Stimulated activated naive CD8-positive, alpha-beta T cell treated with anti-CD3 and anti-CD28 coated beads, Interleukin-15, Interleukin-2, amounts not matched to agents 100 U/mL and 50 U/mL, for 24 hours (primary cell): ENCODE data around the gene BCL7A.

Source experiments
- ATAC-seq: fragments of 150-1000 bp; cut with Tn5 transposase; one replicate; pipeline ENCODE4 v1.10.0; 2021
- DNase-seq: peaks from one replicate; pipeline ENCODE4 v3.0.0; 2021

The BCL7A gene

DNA sequence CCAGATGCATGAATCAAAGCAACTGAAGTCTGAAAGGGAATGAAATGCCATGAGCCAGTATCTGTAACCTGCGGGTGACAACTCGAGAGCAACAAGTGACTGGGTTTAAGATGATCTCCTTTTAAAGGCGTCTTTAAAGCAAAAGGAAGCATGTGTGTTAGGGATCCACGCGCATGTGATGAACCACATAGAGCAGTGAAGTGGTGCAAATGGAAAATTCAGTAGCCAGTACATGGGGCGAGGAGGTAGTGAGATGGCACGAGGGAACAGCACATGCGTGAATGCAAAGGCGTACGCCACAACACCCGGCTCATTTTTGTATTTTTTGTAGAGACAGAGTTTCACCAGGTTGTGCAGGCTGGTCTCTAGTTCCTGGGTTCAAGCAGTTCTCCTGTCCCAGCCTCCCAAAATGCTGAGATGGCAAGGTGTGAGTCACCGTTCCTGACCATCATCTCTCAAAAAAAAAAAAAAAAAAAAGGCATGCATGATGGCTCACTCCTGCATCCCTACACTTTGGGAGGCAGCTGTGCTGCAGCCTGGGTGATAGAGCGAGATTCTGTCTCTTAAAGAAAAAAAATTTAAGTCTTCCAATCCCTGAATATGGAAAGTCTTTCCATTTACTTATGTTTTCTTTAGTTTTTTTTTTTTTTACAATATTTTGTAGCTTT is 24.6 kb upstream of the BCL7A start:
- no peak for DNase-seq
- no peak for ATAC-seq

DNA sequence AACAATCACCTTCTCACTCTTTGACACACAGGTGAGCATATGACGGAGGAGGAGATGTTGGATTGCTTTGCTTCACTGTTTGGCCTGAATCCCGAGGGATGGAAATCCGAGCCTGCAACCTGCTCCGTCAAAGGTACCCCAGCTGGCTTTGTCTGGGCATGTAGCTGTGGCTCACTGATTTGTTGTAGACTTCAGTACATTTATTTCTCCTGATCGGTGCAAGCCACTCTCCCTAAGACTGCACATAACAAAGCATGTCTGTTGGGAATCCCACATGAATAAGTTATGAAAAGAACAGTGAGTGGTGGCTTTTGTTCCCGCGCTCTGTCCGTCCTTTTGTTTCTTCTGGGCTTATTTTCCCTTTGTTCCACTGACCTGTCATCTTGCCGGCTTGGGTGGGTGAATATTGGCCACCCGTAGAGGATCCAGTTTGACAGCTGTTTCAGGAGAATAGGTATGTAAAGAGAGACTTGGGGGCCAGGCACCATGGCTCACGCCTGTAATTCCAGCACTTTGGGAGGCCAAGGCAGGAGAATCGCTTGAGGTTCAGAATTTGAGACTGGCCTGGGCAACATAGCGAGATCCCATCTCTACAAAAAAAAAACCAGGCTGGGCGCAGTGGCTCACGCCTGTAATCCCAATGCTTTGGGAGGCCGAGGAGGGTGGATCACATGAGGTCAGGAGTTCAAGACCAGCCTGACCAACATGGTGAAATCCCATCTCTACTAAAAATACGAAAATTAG is 20.0 kb upstream of the BCL7A start:
- ATAC-seq, result no peak
- DNase-seq, result no peak

DNA sequence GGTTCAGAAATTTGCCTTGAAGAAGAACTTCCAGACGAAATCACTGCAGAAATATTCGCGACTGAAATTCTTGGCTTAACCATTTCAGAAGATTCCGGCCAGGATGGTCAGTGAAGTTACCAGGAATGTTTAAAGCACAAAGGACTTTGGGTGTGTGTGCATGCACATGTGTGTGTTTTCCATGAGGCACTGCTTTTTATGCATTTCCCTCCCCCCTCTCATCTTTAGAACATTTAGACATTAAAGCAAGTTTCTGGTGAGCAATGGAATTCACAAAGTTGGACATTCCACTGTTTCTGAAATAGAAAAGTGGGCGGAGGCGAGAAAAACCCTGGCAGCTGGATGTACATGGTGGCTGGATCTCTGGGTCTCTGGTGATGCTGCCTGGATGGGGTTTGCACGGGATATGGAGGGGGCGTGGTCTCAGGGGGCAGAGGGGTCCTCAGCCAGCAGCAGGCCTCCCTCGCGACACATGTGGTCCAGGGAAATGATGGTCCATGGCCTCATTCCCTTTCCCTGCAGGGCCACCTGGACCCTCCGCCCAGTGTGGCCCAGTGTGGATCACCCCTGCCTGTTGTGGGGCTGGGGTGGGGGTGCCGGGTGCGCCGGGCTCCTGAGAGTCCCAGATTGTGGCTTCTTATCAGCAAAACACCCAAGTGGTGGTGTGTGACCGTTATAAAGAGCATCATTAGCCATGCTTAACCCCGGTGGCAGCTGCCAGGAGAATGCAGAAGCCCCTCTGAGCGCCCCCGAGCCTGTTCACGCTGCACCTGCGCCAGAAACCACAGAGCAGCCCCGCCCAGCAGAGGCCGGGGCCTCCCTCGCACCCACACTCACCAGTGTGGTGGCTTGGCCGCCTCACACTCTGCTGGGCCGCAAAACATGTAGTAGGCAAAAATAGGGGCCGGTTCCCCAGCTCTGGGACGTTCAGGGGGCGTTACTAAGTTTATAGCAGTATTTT is 17.8 kb upstream of the BCL7A start:
- ATAC-seq (peak; percentile 60), DNase-seq (no peak)

GRCh38 chr12:122004633-122005071 is 17.0 kb upstream of the BCL7A start:
- DNase-seq (no peak), ATAC-seq (peak; percentile 12)

GRCh38 chr12:122005252-122005776 is 16.4 kb upstream of the BCL7A start:
- no peak for ATAC-seq
- no peak for DNase-seq

- DNase-seq (no peak), ATAC-seq (no peak)
Observed at GRCh38 chr12:122006186-122006926, 15.3 kb upstream of the BCL7A start.

- DNase-seq (no peak), ATAC-seq (no peak)
Observed at GRCh38 chr12:122009741-122010140, 11.9 kb upstream of the BCL7A start.

DNA sequence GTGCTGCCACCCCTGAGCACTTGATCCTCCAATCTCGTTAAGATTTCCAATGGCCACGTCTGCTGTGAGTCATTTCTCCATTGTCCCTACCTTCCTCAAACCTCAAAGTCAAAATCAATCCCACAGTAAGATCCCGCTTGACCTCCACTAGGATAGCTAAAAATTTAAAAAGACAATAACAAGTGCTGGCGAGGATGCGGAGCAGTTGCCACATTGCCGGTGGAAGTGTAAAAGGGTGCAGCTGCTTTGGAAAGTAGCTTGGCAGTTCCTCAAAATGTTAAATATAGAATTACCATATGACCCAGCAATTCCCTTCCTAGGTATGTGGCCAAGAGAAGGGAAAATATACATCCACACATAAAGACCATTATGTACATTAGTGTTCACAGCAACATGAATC is 9.5 kb upstream of the BCL7A start:
- ATAC-seq, result no peak
- DNase-seq, result no peak

- ATAC-seq (no peak), DNase-seq (no peak)
Observed at GRCh38 chr12:122013136-122013535, 8.5 kb upstream of the BCL7A start.

- ATAC-seq (no peak), DNase-seq (no peak)
Observed at GRCh38 chr12:122013791-122014590, 7.7 kb upstream of the BCL7A start.

DNA sequence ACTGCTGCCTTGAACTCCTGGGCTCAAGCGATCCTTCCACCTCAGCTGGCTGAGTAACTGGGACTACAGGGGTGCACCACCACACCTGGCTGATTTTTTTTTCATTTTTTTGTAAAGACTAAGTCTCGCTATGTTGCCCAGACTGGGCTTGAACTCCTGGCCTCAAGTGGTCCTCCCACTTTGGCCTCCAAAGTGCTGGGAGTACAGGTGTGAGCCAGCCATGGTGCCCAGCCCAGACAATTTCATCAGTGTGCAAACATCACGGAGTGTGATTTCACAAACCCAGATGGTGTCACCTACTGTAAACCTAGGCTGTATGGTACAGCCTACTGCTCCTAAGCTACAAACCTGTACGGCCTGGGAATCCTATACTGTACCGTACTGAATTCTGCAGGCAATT is 6.9 kb upstream of the BCL7A start:
- no peak for DNase-seq
- no peak for ATAC-seq

GRCh38 chr12:122018457-122018856 is 3.2 kb upstream of the BCL7A start:
- no peak for ATAC-seq
- no peak for DNase-seq

GRCh38 chr12:122018937-122019336 is 2.7 kb upstream of the BCL7A start:
- DNase-seq, result no peak

GRCh38 chr12:122020795-122021192 is 890 bp upstream of the BCL7A start:
- DNase-seq (no peak), ATAC-seq (no peak)

More at GRCh38 chr12:122018937-122019336, 2.7 kb upstream of the BCL7A start:
- no peak for ATAC-seq

GRCh38 chr12:122021193-122021821 is 377 bp upstream of the BCL7A start:
- DNase-seq (peak; percentile 24), ATAC-seq (no peak)

GRCh38 chr12:122022393-122023338 is 982 bp downstream of the BCL7A start:
- ATAC-seq, result peak; percentile 28
- DNase-seq, result peak; percentile 50

DNA sequence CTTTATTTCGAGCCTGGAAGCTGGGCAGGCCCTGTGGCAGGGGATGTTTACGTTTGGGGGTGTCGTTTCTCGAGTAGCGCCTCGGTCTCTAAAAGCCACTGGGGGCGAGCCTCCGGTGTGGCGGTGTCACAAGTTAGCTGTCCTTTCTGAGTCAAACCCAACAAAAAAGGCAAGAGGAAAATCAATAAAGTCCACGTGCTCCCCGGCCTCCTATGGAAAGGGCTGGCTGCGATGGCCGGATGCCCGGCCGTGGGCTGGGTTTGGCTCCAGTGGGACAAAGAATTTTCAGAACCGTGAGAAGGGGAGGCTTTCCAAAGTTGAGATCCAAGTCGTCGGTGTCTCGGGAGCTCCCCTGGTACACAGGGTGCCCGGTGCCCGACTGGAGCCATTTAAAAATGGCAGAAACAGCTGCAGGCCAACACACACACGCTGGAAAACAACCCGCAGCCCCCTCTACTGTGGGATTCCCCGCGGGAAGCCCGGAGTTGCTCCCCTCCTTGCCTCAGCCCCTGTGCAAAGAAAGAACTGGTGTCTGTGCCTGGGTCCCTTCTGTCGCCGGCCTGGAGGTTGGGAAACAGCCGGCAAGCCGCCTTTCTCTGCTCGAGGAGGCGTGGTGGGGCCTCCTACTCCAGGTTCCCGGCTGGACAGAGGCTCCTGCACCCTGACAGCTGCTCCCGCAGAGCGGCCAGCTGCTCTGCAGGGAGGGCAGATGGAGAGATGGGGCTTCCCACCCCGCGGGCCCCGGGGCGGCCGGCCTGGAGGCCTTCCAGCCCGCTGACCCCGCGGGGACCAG is 1.9 kb downstream of the BCL7A start:
- DNase-seq (peak; percentile 40), ATAC-seq (no peak)

GRCh38 chr12:122024132-122024785 is 2.6 kb downstream of the BCL7A start:
- ATAC-seq, result no peak
- DNase-seq, result no peak
